HEK293T (cell line): Measurements from ENCODE around the gene PLCZ1.

Experiments used
- CTCF ChIA-PET: fragments of 350-600 bp; formaldehyde crosslinking; extraction: SDS; loops from one replicate; lab custom pipeline; 2021; ENCODE audit warnings: antibody characterized with exemption, inconsistent platforms; lab: Yijun Ruan, JAX
- POLR2A ChIA-PET: fragments of 350-600 bp; formaldehyde crosslinking; extraction: SDS; loops from one replicate; lab custom pipeline; 2020; ENCODE audit warnings: antibody characterized with exemption, inconsistent platforms; lab: Yijun Ruan, JAX
- DNase-seq: peaks from one replicate; pipeline ENCODE4 v3.0.0; 2012; ENCODE audit warnings: mixed read lengths; ENCODE audit errors: extremely low spot score
- ARNT ChIP-seq: fragments of 450-650 bp; IDR thresholded peaks from 2 replicates; pipeline ENCODE4 v1.6.1; 2017; ENCODE audit warnings: mild to moderate bottlenecking
- BHLHE40 ChIP-seq: fragments of 450-650 bp; IDR thresholded peaks from 2 replicates; pipeline ENCODE4 v1.6.1; 2016; ENCODE audit warnings: mild to moderate bottlenecking, moderate library complexity, borderline replicate concordance
- CTBP1 ChIP-seq: fragments of 450-650 bp; IDR thresholded peaks from 2 replicates; pipeline ENCODE4 v1.6.1; 2016; ENCODE audit warnings: borderline replicate concordance
- ELF4 ChIP-seq: fragments of 450-650 bp; IDR thresholded peaks from 2 replicates; pipeline ENCODE4 v1.6.1; 2017; ENCODE audit warnings: antibody characterized with exemption
- FOXA1 ChIP-seq: fragments of 450-650 bp; IDR thresholded peaks from 2 replicates; pipeline ENCODE4 v1.6.1; 2016; ENCODE audit warnings: mild to moderate bottlenecking
- FOXK2 ChIP-seq: fragments of 450-650 bp; IDR thresholded peaks from 2 replicates; pipeline ENCODE4 v1.6.1; 2016; ENCODE audit warnings: mild to moderate bottlenecking
- FOXM1 ChIP-seq: fragments of 450-650 bp; IDR thresholded peaks from 2 replicates; pipeline ENCODE4 v1.6.1; 2017; ENCODE audit warnings: mild to moderate bottlenecking, borderline replicate concordance
- HDGF ChIP-seq: fragments of 450-650 bp; IDR thresholded peaks from 2 replicates; pipeline ENCODE4 v1.6.1; 2017; ENCODE audit warnings: antibody characterized with exemption, borderline replicate concordance
- L3MBTL2 ChIP-seq: fragments of 450-650 bp; conservative IDR thresholded peaks from 2 replicates; pipeline ENCODE4 v1.6.1; 2016; ENCODE audit warnings: mild to moderate bottlenecking
- LEF1 ChIP-seq: fragments of 450-650 bp; IDR thresholded peaks from 2 replicates; pipeline ENCODE4 v1.6.1; 2017; ENCODE audit warnings: mild to moderate bottlenecking, borderline replicate concordance
- NFRKB ChIP-seq: fragments of 450-650 bp; IDR thresholded peaks from 2 replicates; pipeline ENCODE4 v1.6.1; 2016; ENCODE audit warnings: mild to moderate bottlenecking, moderate library complexity
- SP1 ChIP-seq: fragments of 450-650 bp; IDR thresholded peaks from 2 replicates; pipeline ENCODE4 v1.6.1; 2017
- SUZ12 ChIP-seq: fragments of 450-650 bp; IDR thresholded peaks from 2 replicates; pipeline ENCODE4 v1.6.1; 2016; ENCODE audit warnings: mild to moderate bottlenecking
- TARDBP ChIP-seq: fragments of 450-650 bp; IDR thresholded peaks from 2 replicates; pipeline ENCODE4 v1.6.1; 2016
- ZNF384 ChIP-seq: fragments of 450-650 bp; IDR thresholded peaks from 2 replicates; pipeline ENCODE4 v1.6.1; 2016
- TF ChIP-seq, protein P1 (sequence below): fragments of 450-650 bp; IDR thresholded peaks from 2 replicates; pipeline ENCODE4 v1.6.1; 2016

Gene PLCZ1

DNA sequence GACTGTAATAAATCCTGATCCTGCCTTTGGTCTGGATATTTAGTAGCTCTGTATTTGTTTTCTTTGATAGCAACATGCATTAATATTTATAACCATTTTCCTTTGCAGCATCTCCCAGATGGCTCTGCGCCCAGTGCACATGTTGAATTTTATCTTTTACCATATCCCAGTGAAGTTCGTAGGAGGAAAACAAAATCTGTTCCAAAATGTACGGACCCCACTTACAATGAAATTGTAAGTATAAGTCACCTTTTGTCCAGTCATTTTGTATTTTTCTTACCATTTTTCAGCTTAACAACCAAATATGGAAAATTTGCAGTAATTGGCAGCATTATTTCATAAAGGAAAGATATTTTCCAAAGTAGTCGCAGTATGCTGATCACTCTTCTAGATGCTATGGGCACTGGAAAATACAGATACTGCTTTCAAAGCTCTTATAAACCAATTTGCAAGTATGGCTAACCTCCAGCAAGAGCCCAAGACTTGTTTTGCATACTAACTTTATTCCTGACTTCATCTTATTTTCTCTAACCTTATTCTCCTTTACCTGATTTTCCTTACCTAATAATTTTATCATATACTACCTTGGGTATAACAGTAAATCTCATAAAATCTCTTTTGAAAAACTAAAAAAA is 97.4 kb downstream of the PLCZ1 start:
- ChIA-PET POLR2A (no interaction called here), CTCF (no interaction called here)
- TF ChIP-seq HDGF (no peak), L3MBTL2 (no peak), SP1 (no peak), ARNT (no peak), FOXM1 (no peak), LEF1 (no peak), SUZ12 (no peak), TARDBP (no peak), FOXA1 (no peak), CTBP1 (no peak), NFRKB (no peak), BHLHE40 (no peak), FOXK2 (no peak), ELF4 (no peak), ZNF384 (no peak)
- TF ChIP-seq, protein P1, sequence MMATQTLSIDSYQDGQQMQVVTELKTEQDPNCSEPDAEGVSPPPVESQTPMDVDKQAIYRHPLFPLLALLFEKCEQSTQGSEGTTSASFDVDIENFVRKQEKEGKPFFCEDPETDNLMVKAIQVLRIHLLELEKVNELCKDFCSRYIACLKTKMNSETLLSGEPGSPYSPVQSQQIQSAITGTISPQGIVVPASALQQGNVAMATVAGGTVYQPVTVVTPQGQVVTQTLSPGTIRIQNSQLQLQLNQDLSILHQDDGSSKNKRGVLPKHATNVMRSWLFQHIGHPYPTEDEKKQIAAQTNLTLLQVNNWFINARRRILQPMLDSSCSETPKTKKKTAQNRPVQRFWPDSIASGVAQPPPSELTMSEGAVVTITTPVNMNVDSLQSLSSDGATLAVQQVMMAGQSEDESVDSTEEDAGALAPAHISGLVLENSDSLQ: no peak
- DNase-seq: no peak

DNA sequence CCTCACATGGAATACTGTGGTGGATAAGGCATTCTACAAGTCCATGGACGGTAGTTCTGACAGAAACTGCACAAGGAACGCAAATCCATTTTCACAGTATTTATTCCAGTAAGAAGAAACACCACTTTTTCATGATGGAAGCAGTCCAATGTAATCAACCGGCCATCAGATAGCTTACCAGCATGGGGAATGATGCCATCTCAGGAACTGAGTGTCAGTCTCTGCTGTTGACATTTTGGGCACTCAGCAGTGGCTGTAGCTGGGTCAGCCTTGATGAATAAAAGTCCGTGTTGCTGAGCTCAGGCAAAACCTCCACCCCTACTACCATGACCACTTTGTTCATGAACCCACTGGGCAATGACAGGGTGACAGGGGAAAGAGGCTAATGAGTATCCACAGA is 103.4 kb downstream of the PLCZ1 start:
- POLR2A ChIA-PET: no interaction called here
- no peak for DNase-seq
- CTCF ChIA-PET: no interaction called here
- no peak for TF ChIP-seq ELF4
- no peak for TF ChIP-seq FOXM1
- TF ChIP-seq ARNT: no peak
- TF ChIP-seq LEF1: no peak
- no peak for TF ChIP-seq HDGF
- TF ChIP-seq L3MBTL2: no peak
- no peak for TF ChIP-seq SP1
